OCI-LY3 (cell line): ENCODE data around the gene EVPL.

Source experiments
- H2AFZ ChIP-seq: fragments of 200-600, 300-600 bp; shearing (Covaris generic); 2 replicates; pipeline ENCODE4 v1.6.0; 2014; ENCODE audit warnings: antibody characterized with exemption, low read depth, low read length
- H3K27ac ChIP-seq: fragments of 200-600, 300-600 bp; sonication (generic); 2 replicates; pipeline ENCODE4 v1.5.1; 2014; ENCODE audit warnings: mild to moderate bottlenecking, low read length, moderate library complexity, mixed read lengths
- H3K27me3 ChIP-seq: fragments of 200-600, 300-600 bp; sonication (generic); 2 replicates; pipeline ENCODE4 v1.6.1; 2014; ENCODE audit warnings: low read depth, low read length, mixed read lengths
- H3K36me3 ChIP-seq: fragments of 200-600, 300-600 bp; sonication (generic); replicated peaks from 2 replicates; pipeline ENCODE3; 2014; ENCODE audit warnings: low read depth, low read length, mixed read lengths
- H3K4me1 ChIP-seq: fragments of 300-600, 200-600 bp; sonication (generic); 2 replicates; pipeline ENCODE4 v1.6.1; 2014; ENCODE audit warnings: low read length, mixed read lengths
- H3K4me2 ChIP-seq: fragments of 200-600, 300-600 bp; sonication (generic); 2 replicates; pipeline ENCODE4 v1.6.1; 2014; ENCODE audit warnings: low read length, mixed read lengths
- H3K4me3 ChIP-seq: fragments of 300-600, 200-600 bp; sonication (generic); 2 replicates; pipeline ENCODE4 v1.5.1; 2014; ENCODE audit warnings: antibody characterized with exemption, mild to moderate bottlenecking, low read length, moderate library complexity
- H3K79me2 ChIP-seq: fragments of 300-600, 200-600 bp; shearing (Covaris generic); 2 replicates; pipeline ENCODE4 v1.6.1; 2014; ENCODE audit warnings: mild to moderate bottlenecking, low read length, mixed read lengths
- H3K9ac ChIP-seq: fragments of 300-600, 200-600 bp; shearing (Covaris generic); 2 replicates; pipeline ENCODE4 v1.6.0; 2014; ENCODE audit warnings: mild to moderate bottlenecking, low read length, moderate library complexity
- H3K9me3 ChIP-seq: fragments of 200-600, 300-600 bp; shearing (Covaris generic); 2 replicates; pipeline ENCODE4 v1.6.1; 2014; ENCODE audit warnings: low read length, mixed read lengths; ENCODE audit not compliant: insufficient read depth
- H4K20me1 ChIP-seq: fragments of 200-600, 300-600 bp; sonication (generic); 2 replicates; pipeline ENCODE4 v1.6.1; 2016; ENCODE audit warnings: low read length, mixed read lengths; ENCODE audit not compliant: insufficient read depth
- EZH2phosphoT487 ChIP-seq: fragments of 200-600 bp; shearing (Covaris generic); IDR thresholded peaks from 2 replicates; pipeline ENCODE4 v1.6.1; 2018; ENCODE audit warnings: antibody characterized with exemption, mixed run types, low read depth
- TF ChIP-seq, protein P1 (sequence below): fragments of 200-600, 300-600 bp; sonication (generic); IDR thresholded peaks from 2 replicates; pipeline ENCODE4 v1.5.1; 2014; ENCODE audit warnings: antibody characterized with exemption, low read length, low read depth

Gene EVPL

DNA sequence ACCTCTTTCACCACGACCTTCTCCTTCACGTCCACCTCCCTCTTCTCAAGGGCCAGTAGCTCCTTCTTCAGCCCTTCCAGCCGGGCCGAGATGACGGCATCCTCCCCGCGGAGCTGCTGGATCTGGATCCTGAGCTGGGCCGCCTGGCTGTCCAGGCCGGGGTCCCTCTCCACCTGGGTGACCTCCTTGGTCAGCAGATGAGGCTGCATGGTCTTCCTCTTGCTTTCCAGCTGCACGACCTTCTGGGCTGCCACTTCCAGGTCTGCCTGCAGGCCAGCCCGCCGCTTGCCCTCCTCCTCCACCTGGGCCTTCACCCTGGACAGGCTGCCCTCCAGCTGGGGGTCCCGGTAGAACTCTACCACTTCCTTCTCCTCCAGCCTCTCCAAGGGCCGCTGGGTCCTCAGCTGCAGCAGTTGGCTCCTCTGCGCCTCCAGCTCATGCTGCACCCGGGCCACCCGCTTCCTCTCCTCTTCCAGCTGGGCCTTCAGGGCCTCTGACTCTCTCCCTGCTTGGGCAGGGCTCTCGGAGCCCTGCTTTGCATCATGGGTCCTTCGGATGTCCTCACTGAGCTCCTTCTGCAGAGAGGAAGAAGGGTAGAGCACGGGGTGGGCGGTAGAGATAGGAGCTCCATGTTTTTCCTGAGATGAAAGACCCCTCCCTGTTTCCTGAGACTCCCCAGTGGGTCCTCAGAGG lies 17.0 kb downstream of the EVPL start:
- Histone ChIP-seq H4K20me1 (no peaks in the 10 kb centered on the region), H3K79me2 (no peaks in the 10 kb centered on the region), H3K9ac (no peak overlapping the region), H3K9me3 (no peaks in the 10 kb centered on the region), H2AFZ (no peak overlapping the region), H3K4me2 (no peak overlapping the region), H3K36me3 (no peaks in the 10 kb centered on the region), H3K27ac (no peak overlapping the region), H3K4me1 (peaks cover 7% of the 10 kb centered on the region; the same call in 1 of the 2 replicates), H3K4me3 (no peak overlapping the region), H3K27me3 (no peaks in the 10 kb centered on the region)
- no peak for TF ChIP-seq EZH2phosphoT487
- TF ChIP-seq, protein P1, sequence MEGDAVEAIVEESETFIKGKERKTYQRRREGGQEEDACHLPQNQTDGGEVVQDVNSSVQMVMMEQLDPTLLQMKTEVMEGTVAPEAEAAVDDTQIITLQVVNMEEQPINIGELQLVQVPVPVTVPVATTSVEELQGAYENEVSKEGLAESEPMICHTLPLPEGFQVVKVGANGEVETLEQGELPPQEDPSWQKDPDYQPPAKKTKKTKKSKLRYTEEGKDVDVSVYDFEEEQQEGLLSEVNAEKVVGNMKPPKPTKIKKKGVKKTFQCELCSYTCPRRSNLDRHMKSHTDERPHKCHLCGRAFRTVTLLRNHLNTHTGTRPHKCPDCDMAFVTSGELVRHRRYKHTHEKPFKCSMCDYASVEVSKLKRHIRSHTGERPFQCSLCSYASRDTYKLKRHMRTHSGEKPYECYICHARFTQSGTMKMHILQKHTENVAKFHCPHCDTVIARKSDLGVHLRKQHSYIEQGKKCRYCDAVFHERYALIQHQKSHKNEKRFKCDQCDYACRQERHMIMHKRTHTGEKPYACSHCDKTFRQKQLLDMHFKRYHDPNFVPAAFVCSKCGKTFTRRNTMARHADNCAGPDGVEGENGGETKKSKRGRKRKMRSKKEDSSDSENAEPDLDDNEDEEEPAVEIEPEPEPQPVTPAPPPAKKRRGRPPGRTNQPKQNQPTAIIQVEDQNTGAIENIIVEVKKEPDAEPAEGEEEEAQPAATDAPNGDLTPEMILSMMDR: no peak

DNA sequence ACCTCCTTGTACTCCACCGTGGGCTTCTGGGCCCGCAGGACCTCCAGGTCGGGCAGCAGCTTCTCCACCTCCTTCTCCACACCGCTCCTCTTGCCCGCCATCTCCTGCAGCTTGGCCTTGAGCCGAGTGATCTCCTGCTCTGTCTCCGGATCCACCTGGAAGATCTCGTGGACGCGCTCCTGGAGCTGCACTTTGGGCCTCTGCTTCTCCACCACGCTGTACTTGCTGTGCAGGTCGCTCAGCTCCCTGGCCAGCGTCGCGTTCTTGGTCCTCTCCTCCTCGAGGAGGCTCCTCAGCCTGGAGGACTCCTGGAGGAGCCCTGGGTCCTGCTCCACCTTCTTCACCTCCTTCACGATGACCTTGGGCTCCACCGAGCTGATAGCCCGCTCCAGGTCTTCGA lies 17.7 kb downstream of the EVPL start:
- TF ChIP-seq, protein P1: no peak
- no peak for TF ChIP-seq EZH2phosphoT487
- Histone ChIP-seq H3K79me2 (no peaks in the 10 kb centered on the region), H3K4me2 (no peak overlapping the region)

DNA sequence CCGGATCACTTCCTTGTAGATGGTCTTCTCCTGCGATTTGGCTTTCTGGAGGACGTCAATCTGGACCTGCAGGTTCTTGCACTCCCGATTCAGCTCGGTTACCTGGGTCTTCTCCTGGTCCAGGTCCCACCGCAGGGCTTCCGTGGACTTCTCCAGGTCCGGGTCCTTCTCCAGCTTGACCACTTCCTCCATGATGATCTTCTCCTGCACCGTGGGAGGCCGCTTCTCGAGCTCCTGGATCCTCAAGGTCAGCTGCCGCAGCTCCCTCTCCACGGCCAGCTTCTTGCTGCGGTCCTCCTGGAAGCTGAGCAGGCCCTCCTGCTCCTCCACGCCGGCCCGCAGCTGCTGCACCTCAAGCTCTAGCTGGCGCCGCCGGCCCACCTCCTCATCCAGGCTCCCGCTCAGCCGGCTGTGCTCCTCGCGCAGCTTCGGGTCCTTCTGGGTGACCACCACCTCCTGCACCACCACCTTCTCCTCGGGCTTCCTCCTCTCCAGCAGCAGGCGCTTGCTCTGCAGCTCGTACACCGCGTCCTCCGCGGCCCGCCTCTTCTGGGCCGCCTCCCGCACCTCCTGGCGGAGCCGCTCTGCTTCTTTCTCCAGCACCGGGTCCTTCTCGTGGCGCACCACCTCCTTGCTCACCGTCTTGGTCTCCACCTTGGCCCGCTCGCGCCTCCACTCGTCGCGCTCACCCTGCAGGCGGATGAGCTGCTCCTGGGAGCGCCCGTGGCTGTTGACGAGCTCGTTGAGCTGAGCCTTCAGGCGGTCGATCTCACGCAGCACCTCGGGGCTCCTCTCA lies 18.3 kb downstream of the EVPL start:
- Histone ChIP-seq H3K4me3 (no peak overlapping the region), H3K27ac (no peak overlapping the region), H3K4me2 (no peak overlapping the region), H3K9ac (no peak overlapping the region), H3K4me1 (peaks cover under 1% of the 10 kb centered on the region; the same call in 1 of the 2 replicates), H3K9me3 (no peaks in the 10 kb centered on the region), H4K20me1 (no peaks in the 10 kb centered on the region), H2AFZ (no peak overlapping the region), H3K79me2 (no peaks in the 10 kb centered on the region), H3K36me3 (no peaks in the 10 kb centered on the region), H3K27me3 (no peaks in the 10 kb centered on the region)
- TF ChIP-seq, protein P1: no peak
- TF ChIP-seq EZH2phosphoT487: no peak

More for the DNA sequence above, 17.7 kb downstream of the EVPL start:
- H4K20me1 ChIP-seq: no peaks in the 10 kb centered on the region
- H3K27me3 ChIP-seq: no peaks in the 10 kb centered on the region
- no peaks in the 10 kb centered on the region for H3K9me3 ChIP-seq
- H3K4me3 ChIP-seq: no peak overlapping the region
- peaks cover 6% of the 10 kb centered on the region; the same call in 1 of the 2 replicates for H3K4me1 ChIP-seq
- no peak overlapping the region for H3K27ac ChIP-seq
- no peaks in the 10 kb centered on the region for H3K36me3 ChIP-seq
- no peak overlapping the region for H2AFZ ChIP-seq
- H3K9ac ChIP-seq: no peak overlapping the region

DNA sequence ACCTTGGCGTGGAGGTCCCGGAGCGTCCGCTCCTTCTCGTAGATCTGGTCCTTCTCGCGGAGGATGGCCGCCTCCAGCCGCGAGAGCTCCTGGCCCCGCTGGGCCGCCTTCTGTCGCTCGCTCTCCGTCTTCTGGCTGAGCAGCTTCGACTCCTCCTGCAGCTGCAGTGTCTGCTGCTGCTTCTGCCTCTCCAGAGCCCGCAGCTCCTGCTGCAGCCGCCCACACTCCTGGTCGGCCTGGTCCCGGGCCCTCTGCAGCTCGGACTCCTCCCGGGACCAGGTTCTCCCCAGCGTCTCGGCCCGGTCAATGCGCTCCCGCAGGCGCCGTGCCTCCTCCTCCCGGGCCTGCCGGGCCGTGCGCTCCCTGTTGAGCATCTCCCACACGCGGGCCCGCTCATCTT lies 18.9 kb downstream of the EVPL start:
- TF ChIP-seq, protein P1: no peak
- TF ChIP-seq EZH2phosphoT487: no peak
- Histone ChIP-seq H3K4me3 (no peak overlapping the region), H3K79me2 (no peaks in the 10 kb centered on the region), H3K27ac (no peak overlapping the region), H3K27me3 (no peaks in the 10 kb centered on the region), H3K9ac (no peak overlapping the region), H3K4me1 (no peaks in the 10 kb centered on the region), H3K9me3 (no peaks in the 10 kb centered on the region), H4K20me1 (no peaks in the 10 kb centered on the region), H3K4me2 (no peak overlapping the region), H3K36me3 (no peaks in the 10 kb centered on the region), H2AFZ (no peak overlapping the region)
